ENCODE results near the gene KIF16B.
"Not testable (repeated sequence)": the region's sequence is repeated elsewhere in the genome, so short reads cannot be mapped to it uniquely, and the experiment has no call there.

The KIF16B gene

DNA sequence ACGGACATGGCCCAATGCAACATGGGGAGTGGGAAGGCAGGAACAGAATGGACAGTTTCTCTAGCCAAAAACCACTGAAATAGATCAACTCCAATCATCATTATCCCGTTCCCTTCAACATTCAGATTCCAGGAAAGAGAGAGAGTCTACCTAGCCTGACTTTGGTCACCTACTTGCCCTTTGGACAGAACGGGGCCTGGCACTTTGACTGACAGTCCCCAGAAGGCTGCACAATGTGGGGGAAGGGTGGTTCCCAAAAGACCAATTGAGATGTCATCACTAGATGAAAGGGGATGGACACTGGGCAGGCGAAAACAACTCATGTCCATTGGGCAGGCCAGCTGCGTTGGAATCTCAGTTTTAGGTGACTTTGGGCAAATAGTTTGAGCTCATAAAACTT lies 15.0 kb upstream of the KIF16B start:
- DNase-seq = no peak

GRCh38 chr20:16587066-16587465 lies 13.8 kb upstream of the KIF16B start:
- no peak for DNase-seq

DNA sequence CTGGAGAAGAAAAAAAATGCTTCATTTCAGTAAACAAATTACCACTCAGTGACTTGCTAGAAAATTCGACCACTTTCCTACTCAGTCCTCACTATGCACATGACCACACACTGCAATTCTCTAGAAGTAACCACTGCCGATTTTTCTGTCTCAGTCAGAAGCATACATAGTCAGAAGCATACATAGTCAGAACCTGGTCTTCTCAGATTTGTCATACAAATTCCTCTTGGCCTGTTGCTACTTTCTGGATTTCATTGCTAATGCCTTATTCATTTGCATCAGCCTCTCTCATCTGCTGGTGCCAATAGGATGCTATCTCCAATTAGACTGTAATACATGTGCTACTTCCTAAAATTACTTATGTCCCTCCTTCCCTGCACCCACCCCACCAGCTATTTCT lies 10.2 kb upstream of the KIF16B start:
- DNase-seq = no peak

DNA sequence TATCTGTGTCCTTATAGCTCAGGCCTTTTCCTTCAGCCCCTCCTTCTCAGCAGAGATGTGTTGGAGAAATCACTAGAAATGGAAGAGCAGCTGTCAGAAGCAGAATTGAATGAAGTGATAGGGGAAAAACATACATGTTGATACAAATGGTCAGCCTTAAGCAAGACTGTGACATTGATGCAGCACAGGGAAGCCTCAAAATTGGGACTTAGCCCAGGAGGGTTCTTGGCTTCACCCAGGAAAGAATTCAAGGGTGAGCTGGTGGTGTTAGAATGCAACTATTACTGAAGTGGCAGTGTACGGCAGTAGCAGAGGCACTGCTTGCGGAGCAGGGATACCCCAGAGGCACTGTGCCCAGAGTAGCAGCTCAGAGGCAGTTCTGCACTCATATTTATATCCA lies 8.0 kb upstream of the KIF16B start:
- no peak for DNase-seq

- DNase-seq = no peak
Observed at GRCh38 chr20:16580620-16581019, 7.4 kb upstream of the KIF16B start.

DNA sequence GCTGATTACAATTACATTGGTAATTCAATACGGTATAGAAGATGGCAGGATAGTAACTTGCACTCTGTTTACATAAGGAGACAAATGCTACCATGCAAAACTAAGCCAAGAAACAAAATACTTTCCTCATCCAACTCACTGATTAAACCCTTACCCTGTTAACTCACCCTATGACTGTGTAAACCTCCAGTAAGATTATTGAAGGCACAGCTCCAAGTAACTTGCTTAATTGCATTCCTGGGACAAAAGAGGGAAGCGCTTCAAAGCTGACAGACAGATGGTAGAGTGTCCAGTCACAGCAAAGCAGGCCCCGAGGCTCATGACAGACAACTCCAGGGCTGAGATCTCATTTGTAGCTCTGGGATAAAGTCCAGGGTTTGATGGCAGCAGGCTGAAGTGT lies 6.9 kb upstream of the KIF16B start:
- DNase-seq = no peak

DNA sequence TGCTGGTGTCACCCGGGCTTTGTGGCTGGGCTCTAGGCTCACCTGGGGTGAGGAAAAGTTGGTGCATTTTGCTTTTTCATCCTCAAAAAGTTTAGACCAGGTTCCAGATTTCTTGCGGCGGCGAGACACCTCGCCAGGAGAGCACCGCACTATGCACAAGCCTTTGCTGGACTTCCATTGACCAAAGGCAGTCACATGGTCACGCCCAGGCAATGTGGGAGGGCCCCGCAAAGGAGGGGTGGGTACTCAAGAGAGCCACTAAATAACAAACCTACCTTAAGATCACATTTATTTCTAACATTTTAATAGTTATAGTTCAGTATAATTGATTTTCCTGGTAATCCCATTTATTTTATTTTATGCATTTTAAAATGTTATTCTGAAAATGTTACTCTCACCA lies 3.0 kb upstream of the KIF16B start:
- DNase-seq = no peak

- DNase-seq = no peak
Observed at GRCh38 chr20:16575390-16576140, 2.3 kb upstream of the KIF16B start.

GRCh38 chr20:16574656-16575355 lies 1.6 kb upstream of the KIF16B start:
- DNase-seq = no peak

GRCh38 chr20:16571333-16571732 lies 1.9 kb downstream of the KIF16B start:
- no peak for DNase-seq

DNA sequence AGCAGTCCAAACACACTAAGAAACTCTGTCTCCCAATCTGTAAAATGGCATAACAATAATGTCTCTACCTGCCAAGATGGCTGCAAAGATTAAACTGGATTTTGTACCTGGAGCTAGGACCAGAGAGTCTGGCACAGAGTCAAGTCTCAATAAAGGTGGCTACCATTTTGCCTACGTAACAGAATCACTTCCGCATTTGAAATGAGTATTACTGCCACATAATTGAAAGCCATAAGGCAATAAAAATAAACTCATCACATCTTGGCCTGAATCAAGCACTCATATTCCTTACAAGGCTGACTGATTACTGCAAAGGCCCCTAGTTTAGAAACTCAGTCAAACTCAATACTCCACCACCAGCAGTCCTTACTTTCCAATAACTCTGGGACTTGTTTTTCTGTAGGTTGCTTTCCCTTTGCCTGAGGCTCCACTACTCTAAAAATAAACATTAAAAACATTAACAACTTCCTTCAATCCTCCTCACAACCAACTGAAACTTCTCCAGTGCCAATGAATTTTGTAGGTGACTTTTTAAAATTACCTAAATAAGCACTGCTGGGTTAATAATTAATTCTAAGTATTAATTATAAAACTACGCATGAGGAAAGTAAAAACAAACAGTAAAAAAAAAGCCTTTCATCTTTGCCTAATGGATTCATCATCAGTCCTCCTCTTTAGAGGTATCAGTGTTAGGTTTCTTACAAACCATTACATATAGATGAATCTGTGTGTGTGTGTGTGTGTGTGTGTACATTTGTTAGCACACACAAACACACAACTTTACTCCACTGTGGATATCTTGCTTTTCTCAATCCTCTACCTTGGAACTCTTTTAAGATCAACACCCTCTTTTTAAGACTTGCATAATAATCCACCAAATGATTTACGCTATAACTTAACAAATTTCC lies 3.7 kb downstream of the KIF16B start:
- no peak for DNase-seq

- no peak for DNase-seq
Observed at GRCh38 chr20:16566080-16566479, 7.2 kb downstream of the KIF16B start.

- DNase-seq = not testable (repeated sequence)
Observed at GRCh38 chr20:16564079-16564478, 9.2 kb downstream of the KIF16B start.

DNA sequence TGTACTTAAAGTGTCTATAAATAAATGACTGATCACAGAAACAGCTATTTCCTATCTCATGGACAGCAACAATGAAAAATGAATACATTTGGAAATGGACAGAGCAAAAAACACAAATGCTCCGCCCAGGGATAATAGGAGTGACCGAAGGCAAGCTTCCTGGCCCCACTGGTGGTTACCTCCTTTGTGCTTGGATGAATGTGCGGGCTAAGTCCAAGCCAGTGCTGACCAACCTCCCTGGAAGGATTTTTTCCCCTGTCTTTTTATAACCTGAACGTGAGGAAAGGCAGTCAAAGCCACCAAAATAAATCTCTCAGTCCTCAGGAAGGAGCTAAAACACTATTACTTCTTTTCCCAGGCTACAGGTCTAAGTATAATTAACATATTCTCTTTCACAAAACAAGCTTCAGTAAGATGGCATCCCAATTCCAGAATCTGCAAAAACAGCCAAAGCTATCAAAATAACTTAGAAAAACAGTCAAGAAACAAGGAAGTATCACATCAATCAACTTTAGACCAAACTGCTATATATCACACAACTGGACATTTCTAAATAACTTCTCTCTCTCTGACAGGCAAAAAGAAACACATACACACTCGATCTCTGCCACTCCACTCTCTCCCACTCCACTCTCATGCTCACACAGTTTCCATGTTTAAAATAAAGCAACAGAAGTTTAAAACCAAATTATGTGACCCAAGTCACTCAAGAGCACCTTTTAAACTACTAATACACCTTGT lies 10.0 kb downstream of the KIF16B start:
- no peak for DNase-seq

DNA sequence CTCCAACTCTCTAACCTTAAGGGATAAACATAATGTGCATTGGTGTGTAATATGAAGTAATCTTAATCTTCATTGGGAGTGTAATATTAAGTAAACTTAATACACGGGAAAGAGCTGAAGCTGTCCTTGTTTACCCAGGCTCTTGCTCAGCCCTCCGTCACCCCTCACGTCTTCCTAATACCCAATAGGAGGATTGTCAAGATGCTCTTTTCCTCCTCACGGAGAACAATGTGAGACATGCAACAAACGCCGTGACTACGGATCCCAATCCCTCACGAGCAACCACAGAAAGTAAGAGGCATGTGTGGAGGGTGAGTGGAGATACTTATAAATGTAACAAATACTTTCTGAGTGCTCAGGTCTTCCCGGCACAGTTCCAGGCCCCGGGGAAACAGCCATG lies 11.0 kb downstream of the KIF16B start:
- no peak for DNase-seq

DNA sequence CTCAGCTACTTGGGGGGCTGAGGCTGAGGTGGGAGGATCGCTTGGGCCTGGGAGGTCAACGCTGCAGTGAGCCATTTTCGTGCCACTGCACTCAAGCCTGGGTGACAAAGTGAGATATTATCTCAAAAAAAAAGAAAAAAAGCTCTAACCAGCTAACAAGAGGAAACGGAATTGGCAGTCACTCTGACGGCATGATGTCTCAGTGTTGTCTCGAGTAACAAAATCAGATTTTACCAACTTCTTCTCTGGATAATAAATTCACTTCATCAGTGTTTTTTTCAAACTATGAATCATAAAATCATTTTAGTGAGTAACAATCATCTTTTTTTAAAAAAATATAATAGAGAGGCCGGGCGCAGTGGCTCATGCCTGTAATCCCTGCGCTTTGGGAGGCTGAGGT lies 12.6 kb downstream of the KIF16B start:
- DNase-seq = no peak

DNA sequence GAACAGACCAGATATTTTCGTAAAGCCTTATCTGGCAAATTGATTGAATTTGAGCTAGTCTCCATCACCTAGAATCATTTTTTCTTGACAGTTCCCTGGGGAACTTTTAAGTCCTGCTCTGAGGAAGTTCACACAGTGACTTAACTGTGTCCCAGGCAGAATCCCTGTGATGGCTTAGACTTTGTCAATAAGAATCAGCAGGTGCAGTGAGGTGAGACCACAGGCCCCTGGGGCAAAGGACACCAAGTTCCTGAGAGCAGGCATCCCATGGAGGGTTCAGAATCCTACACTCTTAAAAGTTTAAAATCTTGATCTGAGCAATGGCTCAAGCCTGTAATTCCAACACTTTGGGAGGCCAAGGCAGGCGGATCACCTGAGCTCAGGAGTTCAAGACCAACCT lies 13.0 kb downstream of the KIF16B start:
- no peak for DNase-seq

- DNase-seq = no peak
Observed at GRCh38 chr20:16556301-16556700, 16.9 kb downstream of the KIF16B start.

DNA sequence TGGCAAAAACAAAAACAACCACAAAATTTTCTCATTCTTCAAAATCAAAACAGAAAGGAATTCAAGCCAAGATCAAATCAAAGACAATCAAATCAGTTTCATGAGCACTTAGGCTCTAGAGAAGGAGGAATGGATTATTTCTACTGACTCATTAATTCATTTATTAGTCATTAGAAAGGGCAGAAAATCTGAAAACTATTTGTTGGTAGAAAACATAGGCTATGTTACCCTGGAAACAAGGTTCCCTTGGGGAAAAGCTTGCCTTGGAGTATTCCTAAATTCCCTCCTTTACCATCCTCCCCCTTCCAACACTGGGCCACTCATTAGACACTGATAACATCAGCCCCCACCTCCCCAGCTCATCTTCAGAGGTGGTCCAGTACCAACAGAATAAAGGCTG lies 17.5 kb downstream of the KIF16B start:
- no peak for DNase-seq

DNA sequence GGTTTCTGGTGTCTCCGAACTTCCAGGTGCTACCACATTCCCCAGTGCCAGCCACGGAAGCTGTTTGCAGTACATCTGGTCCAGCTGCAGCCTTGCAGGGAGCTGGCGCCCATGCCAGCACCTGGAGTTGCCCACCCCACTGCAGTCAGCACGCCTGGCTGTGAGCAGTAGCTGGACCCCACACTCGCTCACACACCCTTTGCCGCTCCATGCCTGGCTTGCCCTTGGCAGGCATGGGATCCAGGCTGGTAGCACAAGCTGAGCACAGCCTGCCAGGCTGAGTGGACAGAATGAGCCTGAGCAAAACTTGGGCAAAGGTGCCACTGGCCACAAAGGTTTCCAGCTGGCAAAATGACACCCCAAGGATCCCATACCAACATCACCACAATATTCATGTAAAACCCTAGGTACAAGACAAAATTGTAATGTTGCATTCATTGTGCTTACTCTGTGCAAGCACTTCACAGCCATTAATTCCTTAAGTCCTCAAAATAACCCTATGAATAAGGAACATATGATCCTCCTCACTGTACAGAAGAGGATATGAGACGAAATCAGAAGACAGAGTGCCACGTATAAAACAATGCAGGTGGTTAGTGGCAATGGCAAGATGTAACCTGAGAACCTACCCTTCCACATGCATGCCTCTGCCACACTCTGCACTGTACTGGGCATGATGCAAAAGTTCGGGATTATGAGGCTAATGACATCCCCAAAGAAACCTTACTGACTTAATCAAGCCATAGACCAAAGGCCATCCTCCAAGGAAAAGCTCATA lies 18.3 kb downstream of the KIF16B start:
- no peak for DNase-seq

- DNase-seq = no peak
Observed at GRCh38 chr20:16553684-16554083, 19.6 kb downstream of the KIF16B start.

- DNase-seq = no peak
Observed at GRCh38 chr20:16553101-16553500, 20.1 kb downstream of the KIF16B start.
